ENCODE data around the gene NINJ2.

Gene NINJ2

GRCh38 chr12:612293-612692 is 51.0 kb downstream of the NINJ2 start:
- DNase-seq: no peak

- no peak for DNase-seq
These were observed 51.5 kb downstream of the NINJ2 start for GRCh38 chr12:611721-612120.

DNA sequence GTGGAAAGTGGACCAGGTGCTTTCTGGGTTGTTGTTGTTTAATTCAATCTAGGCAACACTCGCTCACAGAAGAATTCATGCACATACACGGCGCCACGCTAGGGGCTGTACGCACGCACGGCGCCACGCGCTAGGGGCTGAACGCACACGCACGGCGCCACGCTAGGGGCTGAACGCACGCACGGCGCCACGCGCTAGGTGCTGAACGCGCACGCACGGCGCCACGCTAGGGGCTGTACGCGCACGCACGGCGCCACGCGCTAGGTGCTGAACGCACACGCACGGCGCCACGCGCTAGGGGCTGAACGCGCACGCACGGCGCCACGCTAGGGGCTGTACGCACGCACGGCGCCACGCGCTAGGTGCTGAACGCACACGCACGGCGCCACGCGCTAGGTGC is 54.3 kb downstream of the NINJ2 start:
- DNase-seq: no peak

DNA sequence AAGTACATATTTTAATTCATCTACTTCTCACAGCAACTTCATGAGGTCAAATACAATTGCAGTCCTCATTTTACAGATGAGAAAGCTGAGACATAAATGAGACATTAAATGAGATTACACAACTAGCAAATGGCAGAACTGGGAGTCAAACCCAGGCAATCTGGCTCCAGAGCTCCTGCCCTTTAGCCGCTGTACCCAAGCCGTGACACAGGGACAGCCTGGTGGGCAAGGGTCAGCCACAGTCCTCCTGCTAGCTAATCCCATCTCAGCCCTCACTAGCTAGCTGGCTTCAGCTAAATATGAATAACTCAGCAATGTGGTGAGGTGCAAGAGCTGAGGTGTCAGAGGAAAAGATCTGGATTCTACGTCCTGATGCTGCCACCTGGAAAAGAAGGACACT is 54.8 kb downstream of the NINJ2 start:
- DNase-seq: no peak

- DNase-seq: no peak
These were observed 55.7 kb downstream of the NINJ2 start for GRCh38 chr12:607541-608001.

GRCh38 chr12:604956-605355 is 58.3 kb downstream of the NINJ2 start:
- no peak for DNase-seq

DNA sequence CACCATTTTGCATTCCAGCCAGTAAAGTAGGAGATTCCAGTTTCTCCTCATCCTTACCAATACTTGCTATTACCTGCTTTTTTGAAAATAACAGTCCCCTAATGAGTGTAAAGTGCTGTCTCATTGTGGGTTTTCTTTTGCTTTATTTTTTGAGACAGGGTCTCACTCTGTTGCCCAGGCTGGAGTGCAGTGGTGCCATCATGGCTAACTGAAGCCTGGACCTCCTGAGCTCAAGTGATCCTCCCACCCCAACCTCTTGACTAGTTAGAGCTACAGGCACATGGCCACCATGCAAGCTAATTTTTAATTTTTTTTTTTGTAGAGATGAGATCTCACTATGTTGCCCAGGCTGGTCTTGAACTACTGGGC is 60.6 kb downstream of the NINJ2 start:
- no peak for DNase-seq

GRCh38 chr12:601976-602699 is 61.1 kb downstream of the NINJ2 start:
- peak; percentile 36 for DNase-seq

- no peak for DNase-seq
These were observed 63.5 kb downstream of the NINJ2 start for GRCh38 chr12:599756-600155.

- no peak for DNase-seq
These were observed 65.2 kb downstream of the NINJ2 start for GRCh38 chr12:597926-598568.

- no peak for DNase-seq
These were observed 69.6 kb downstream of the NINJ2 start for GRCh38 chr12:593396-594270.

GRCh38 chr12:592024-592505 is 71.2 kb downstream of the NINJ2 start:
- no peak for DNase-seq

- no peak for DNase-seq
These were observed 71.8 kb downstream of the NINJ2 start for GRCh38 chr12:591167-592023.

DNA sequence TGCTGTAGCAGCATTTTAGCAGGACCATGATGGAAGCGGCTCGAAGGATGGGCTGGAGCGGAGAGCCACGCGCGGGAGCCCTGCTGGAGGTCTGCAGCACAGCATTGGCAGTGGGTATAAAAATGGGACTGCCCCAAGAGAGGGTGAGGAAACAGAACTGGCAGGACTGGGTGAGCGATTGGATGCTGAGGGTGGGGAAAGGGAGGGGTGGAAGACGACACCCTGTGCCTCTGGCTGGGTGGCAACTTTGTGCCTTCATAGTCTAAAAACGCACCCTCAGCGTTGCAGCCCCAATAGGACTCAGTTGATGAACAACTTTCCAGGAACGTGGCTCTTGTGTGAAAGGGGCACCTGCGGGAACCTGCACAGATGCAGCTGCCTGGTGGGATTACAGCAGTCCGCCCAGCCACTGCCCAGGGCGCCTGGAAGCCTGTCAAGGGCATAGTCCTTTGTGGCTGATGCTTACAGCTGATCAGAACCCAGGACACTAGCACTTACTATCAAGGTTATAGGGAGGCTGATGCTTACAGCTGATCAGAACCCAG is 73.0 kb downstream of the NINJ2 start:
- DNase-seq: no peak

GRCh38 chr12:588646-589045 is 74.6 kb downstream of the NINJ2 start:
- no peak for DNase-seq

- no peak for DNase-seq
These were observed 75.3 kb downstream of the NINJ2 start for GRCh38 chr12:588024-588322.

DNA sequence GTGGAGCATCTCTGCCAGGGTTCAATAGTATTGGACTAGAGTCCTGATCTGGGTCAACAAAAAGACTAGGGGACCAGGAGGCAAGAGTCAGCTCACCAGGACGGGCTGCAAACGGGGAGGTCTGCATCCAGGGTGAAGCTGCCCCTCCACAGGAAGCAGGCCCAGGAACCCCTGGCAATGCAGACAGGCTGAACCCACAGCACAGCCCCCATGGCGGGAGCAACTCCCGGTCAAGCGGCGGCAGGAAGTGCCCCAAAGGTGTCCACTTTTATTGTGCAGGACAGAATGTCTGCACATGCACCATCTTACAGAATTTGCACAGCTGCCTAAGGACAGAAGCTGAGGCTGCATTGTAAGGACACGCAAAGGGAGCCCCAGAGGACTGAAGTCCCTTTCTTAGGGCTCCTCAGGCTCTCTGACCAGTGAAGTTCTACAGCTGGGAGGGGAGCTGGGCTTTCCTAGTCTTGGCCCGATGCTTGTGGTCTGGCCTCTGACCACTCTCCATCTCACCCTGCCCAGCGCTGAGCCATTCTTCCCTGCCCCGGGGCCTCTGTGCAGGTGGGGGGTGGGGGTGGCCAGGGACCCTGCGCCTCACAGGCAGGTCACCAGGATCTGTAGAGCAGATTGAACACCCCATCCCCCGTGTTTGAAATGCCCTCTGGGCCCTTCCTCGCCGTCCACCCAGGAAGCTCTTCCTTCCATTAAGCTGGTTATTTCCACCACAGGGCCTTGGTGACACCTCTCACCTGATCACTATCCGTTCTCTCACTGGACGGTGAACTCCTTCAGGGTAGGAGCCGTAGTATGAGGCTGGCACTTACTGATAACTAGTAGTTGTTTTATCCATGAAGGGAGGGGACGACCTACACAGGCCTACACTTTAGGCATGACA is 75.9 kb downstream of the NINJ2 start:
- no peak for DNase-seq

- DNase-seq: no peak
These were observed 76.8 kb downstream of the NINJ2 start for GRCh38 chr12:586318-587071.

DNA sequence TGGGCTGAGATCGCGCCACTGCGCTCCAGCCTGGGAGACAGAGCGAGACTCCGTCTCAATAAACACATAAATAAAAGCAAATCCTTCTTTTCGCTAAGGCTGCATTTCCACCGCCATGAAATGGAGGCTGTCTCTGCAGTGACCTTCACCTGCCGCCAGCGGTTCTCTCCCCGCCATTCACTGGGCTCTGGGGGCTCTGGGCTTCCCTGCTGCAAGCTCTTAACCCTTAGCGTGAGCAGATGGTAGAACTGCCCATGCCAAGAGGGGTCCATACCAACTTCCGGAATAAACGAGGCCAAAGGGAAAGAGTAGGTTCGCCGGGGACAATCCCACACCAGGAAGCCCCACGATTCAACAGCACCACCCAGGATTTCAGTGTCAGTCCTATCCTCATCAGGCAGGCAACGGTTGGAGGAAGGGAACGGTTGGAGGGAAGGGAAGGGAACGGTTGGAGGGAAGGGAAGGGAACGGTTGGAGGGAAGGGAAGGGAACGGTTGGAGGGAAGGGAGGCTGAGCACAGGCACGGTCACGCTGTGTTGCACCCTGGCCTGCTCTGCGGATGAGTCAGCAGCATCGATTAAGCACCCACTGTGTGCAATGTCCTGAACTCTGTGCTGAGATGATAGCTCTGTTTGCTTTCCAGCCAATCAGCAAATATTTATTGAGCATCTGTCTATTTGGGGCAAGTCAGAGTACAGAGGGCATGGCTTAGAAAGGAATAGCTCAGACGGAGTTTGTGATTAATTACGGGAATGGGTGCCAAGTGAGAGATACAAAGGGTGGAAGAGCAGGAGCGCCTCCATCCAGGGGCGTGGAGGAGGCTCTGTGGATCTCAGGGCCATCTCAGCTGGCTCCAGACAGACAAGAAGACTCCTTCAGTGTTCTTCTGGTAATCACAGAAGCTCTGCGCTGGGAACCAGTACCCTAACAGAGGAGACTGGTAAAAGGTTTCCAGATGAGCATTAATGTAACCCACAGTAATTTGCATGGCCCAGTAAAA is 77.9 kb downstream of the NINJ2 start:
- DNase-seq: no peak

Measured in NCI-H2029 (cell line).